Trophoblast cell (in vitro differentiated cells and primary cell): ENCODE results near the gene SUN2.

ENCODE experiments used
- DNase-seq, 2 donors: peaks; one replicate each; pipeline ENCODE4 v3.0.0-alpha.2; 2016
- H2AFZ ChIP-seq: 2 replicates; pipeline ENCODE4 v1.6.1; 2013; ENCODE audit warnings: low read length, moderate library complexity, mild to moderate bottlenecking; ENCODE audit not compliant: insufficient read depth, poor library complexity
- H2AK5ac ChIP-seq: 2 replicates; pipeline ENCODE4 v1.6.1; 2013; ENCODE audit warnings: mild to moderate bottlenecking, low read length
- H2BK120ac ChIP-seq: 2 replicates; pipeline ENCODE4 v1.6.1; 2013; ENCODE audit warnings: low read length, mild to moderate bottlenecking, moderate library complexity; ENCODE audit not compliant: insufficient read depth, poor library complexity
- H2BK12ac ChIP-seq: 2 replicates; pipeline ENCODE4 v1.6.1; 2013; ENCODE audit warnings: mild to moderate bottlenecking, low read length, moderate library complexity
- H2BK5ac ChIP-seq: 2 replicates; pipeline ENCODE4 v1.6.1; 2013; ENCODE audit warnings: low read length, low read depth, moderate library complexity, mild to moderate bottlenecking; ENCODE audit not compliant: poor library complexity
- H3K14ac ChIP-seq: 2 replicates; pipeline ENCODE4 v1.6.1; 2013; ENCODE audit warnings: mild to moderate bottlenecking, low read length
- H3K18ac ChIP-seq: 2 replicates; pipeline ENCODE4 v1.6.1; 2013; ENCODE audit warnings: mild to moderate bottlenecking, low read length
- H3K23ac ChIP-seq: 2 replicates; pipeline ENCODE4 v1.6.1; 2013; ENCODE audit warnings: low read length
- H3K27ac ChIP-seq: 2 replicates; pipeline ENCODE4 v1.5.1; 2013; ENCODE audit warnings: low read depth, mild to moderate bottlenecking, inconsistent platforms, low read length, moderate library complexity
- H3K27me3 ChIP-seq: 2 replicates; pipeline ENCODE4 v1.6.1; 2013; ENCODE audit warnings: inconsistent platforms, mild to moderate bottlenecking, low read length, moderate library complexity; ENCODE audit not compliant: insufficient read depth
- H3K36me3 ChIP-seq, 2 experiments: 1 replicate in 1 of 2; 2 replicates in 1 of 2; pipeline ENCODE4 v1.6.1; 2013; ENCODE audit warnings: low read length in 2 of 2, mild to moderate bottlenecking in 2 of 2, moderate library complexity in 1 of 2; ENCODE audit not compliant: insufficient read depth in 2 of 2, control insufficient read depth in 1 of 2
- H3K4ac ChIP-seq: 2 replicates; pipeline ENCODE4 v1.6.1; 2013; ENCODE audit warnings: low read depth, mild to moderate bottlenecking, low read length, moderate library complexity
- H3K4me1 ChIP-seq, 2 experiments: 1 replicate in 1 of 2; 2 replicates in 1 of 2; pipeline ENCODE4 v1.6.1; 2013; ENCODE audit warnings: low read length in 2 of 2, mild to moderate bottlenecking in 2 of 2, moderate library complexity in 1 of 2; ENCODE audit not compliant: insufficient read depth in 2 of 2, control insufficient read depth in 1 of 2
- H3K4me2 ChIP-seq: 2 replicates; pipeline ENCODE4 v1.6.1; 2013; ENCODE audit warnings: inconsistent platforms, mild to moderate bottlenecking, low read length, moderate library complexity
- H3K4me3 ChIP-seq: 2 replicates; pipeline ENCODE4 v1.5.1; 2013; ENCODE audit warnings: mild to moderate bottlenecking, low read depth, low read length, inconsistent platforms
- H3K79me1 ChIP-seq: one replicate; pipeline ENCODE4 v1.6.1; 2013; ENCODE audit warnings: low read length
- H3K79me2 ChIP-seq: 2 replicates; pipeline ENCODE4 v1.6.1; 2013; ENCODE audit warnings: low read length, mild to moderate bottlenecking; ENCODE audit not compliant: control insufficient read depth, insufficient read depth, poor library complexity
- H3K9ac ChIP-seq: 2 replicates; pipeline ENCODE4 v1.6.1; 2013; ENCODE audit warnings: mild to moderate bottlenecking, low read length
- H3K9me3 ChIP-seq: 2 replicates; pipeline ENCODE4 v1.6.1; 2013; ENCODE audit warnings: low read depth, mild to moderate bottlenecking, control low read depth, inconsistent platforms, low read length; ENCODE audit not compliant: insufficient read depth
- H4K12ac ChIP-seq: 2 replicates; pipeline ENCODE4 v1.6.1; 2013; ENCODE audit warnings: low read depth, mild to moderate bottlenecking, low read length, moderate library complexity
- H4K8ac ChIP-seq: 2 replicates; pipeline ENCODE4 v1.6.1; 2013; ENCODE audit warnings: low read depth, mild to moderate bottlenecking, low read length, moderate library complexity
- H4K91ac ChIP-seq: one replicate; pipeline ENCODE4 v1.6.1; 2013; ENCODE audit warnings: low read depth, mild to moderate bottlenecking, low read length, moderate library complexity
- WGBS: extraction: QIAGEN DNeasy Blood & Tissue Kit; methylation state at CpG from one replicate; pipeline ENCODE4 v1.1.7; 2013; ENCODE audit warnings: missing lambda C conversion rate; ENCODE audit not compliant: insufficient read length, insufficient coverage; ENCODE audit errors: extremely low coverage; 5-methylcytosine and 5-hydroxymethylcytosine counted together

Gene SUN2

GRCh38 chr22:38739300-38740055, 16.3 kb downstream of the SUN2 start:
- no peaks in the 10 kb centered on the region for H3K9me3 ChIP-seq
- no peak overlapping the region for H3K9ac ChIP-seq
- H4K12ac ChIP-seq, result no peak overlapping the region
- no peak overlapping the region for H3K23ac ChIP-seq
- no peak overlapping the region for H2AFZ ChIP-seq
- no peaks in the 10 kb centered on the region for H3K79me2 ChIP-seq
- H3K79me1 ChIP-seq, result no peaks in the 10 kb centered on the region
- H3K4me1 ChIP-seq, result no peaks in the 10 kb centered on the region
- no peak overlapping the region for H4K91ac ChIP-seq
- H3K18ac ChIP-seq, result no peak overlapping the region
- H3K27ac ChIP-seq, result no peak overlapping the region
- DNase-seq, result no peak
- no peak overlapping the region for H2BK120ac ChIP-seq
- H3K4me2 ChIP-seq, result no peak overlapping the region
- H3K27me3 ChIP-seq, result no peaks in the 10 kb centered on the region
- H3K14ac ChIP-seq, result no peak overlapping the region
- H3K36me3 ChIP-seq, result peaks cover 84 to 86% of the 10 kb centered on the region in 2 experiments
- H4K8ac ChIP-seq, result no peak overlapping the region
- no peak overlapping the region for H2BK5ac ChIP-seq
- no peak overlapping the region for H3K4me3 ChIP-seq
- H2BK12ac ChIP-seq, result no peak overlapping the region
- H2AK5ac ChIP-seq, result no peak overlapping the region
- no peak overlapping the region for H3K4ac ChIP-seq
- WGBS, result no CpG with 5 or more reads among the region's 20 CpGs

- Histone ChIP-seq H4K8ac (no peak overlapping the region), H3K14ac (no peak overlapping the region), H2BK120ac (no peak overlapping the region), H2AFZ (no peak overlapping the region), H3K36me3 (peaks cover 91 to 94% of the 10 kb centered on the region in 2 experiments), H3K18ac (no peak overlapping the region), H2AK5ac (no peak overlapping the region), H4K91ac (no peak overlapping the region), H3K4ac (no peak overlapping the region), H3K4me2 (no peak overlapping the region), H2BK12ac (no peak overlapping the region), H3K9me3 (no peaks in the 10 kb centered on the region), H3K9ac (no peak overlapping the region), H3K4me1 (no peaks in the 10 kb centered on the region), H4K12ac (no peak overlapping the region), H3K4me3 (no peak overlapping the region), H3K27me3 (no peaks in the 10 kb centered on the region), H3K27ac (no peak overlapping the region), H3K79me1 (no peaks in the 10 kb centered on the region), H2BK5ac (no peak overlapping the region), H3K79me2 (no peaks in the 10 kb centered on the region), H3K23ac (no peak overlapping the region)
- DNase-seq, result no peak
- no CpG with 5 or more reads among the region's 18 CpGs for WGBS
These were observed 17.2 kb downstream of the SUN2 start for GRCh38 chr22:38738475-38739070.

- no peaks in the 10 kb centered on the region for H3K4me1 ChIP-seq
- H2BK12ac ChIP-seq, result no peak overlapping the region
- H3K79me1 ChIP-seq, result no peaks in the 10 kb centered on the region
- H2BK5ac ChIP-seq, result no peak overlapping the region
- no peak overlapping the region for H2BK120ac ChIP-seq
- no peak overlapping the region for H3K18ac ChIP-seq
- H3K27ac ChIP-seq, result no peak overlapping the region
- no peak overlapping the region for H4K12ac ChIP-seq
- H2AK5ac ChIP-seq, result no peak overlapping the region
- no peaks in the 10 kb centered on the region for H3K27me3 ChIP-seq
- no peak overlapping the region for H3K14ac ChIP-seq
- peaks cover 92 to 95% of the 10 kb centered on the region in 2 experiments for H3K36me3 ChIP-seq
- H3K4me3 ChIP-seq, result no peak overlapping the region
- H3K79me2 ChIP-seq, result no peaks in the 10 kb centered on the region
- no peak overlapping the region for H4K8ac ChIP-seq
- H3K4me2 ChIP-seq, result no peak overlapping the region
- no CpG with 5 or more reads among the region's 21 CpGs for WGBS
- no peak overlapping the region for H3K4ac ChIP-seq
- no peak overlapping the region for H3K23ac ChIP-seq
- H3K9ac ChIP-seq, result no peak overlapping the region
- DNase-seq, result no peak
- H4K91ac ChIP-seq, result no peak overlapping the region
- no peaks in the 10 kb centered on the region for H3K9me3 ChIP-seq
- no peak overlapping the region for H2AFZ ChIP-seq
These were observed 18.3 kb downstream of the SUN2 start for GRCh38 chr22:38737302-38738060.

- Histone ChIP-seq H2BK5ac (no peak overlapping the region), H3K4me1 (no peaks in the 10 kb centered on the region)
These were observed 19.6 kb downstream of the SUN2 start for GRCh38 chr22:38736257-38736570.

More at GRCh38 chr22:38736257-38736570, 19.6 kb downstream of the SUN2 start:
- Histone ChIP-seq H4K12ac (no peak overlapping the region), H3K27ac (no peak overlapping the region), H4K8ac (no peak overlapping the region), H4K91ac (no peak overlapping the region), H3K4ac (no peak overlapping the region), H3K9ac (no peak overlapping the region), H3K9me3 (no peaks in the 10 kb centered on the region), H3K27me3 (no peaks in the 10 kb centered on the region), H2AK5ac (no peak overlapping the region), H3K18ac (no peak overlapping the region), H2AFZ (no peak overlapping the region), H3K4me3 (no peak overlapping the region), H2BK120ac (no peak overlapping the region), H3K14ac (no peak overlapping the region), H3K36me3 (peaks cover 93 to 96% of the 10 kb centered on the region in 2 experiments), H2BK12ac (no peak overlapping the region), H3K79me2 (no peaks in the 10 kb centered on the region), H3K4me2 (no peak overlapping the region), H3K23ac (no peak overlapping the region), H3K79me1 (no peaks in the 10 kb centered on the region)
- DNase-seq, result no peak
- WGBS, result no CpG with 5 or more reads among the region's 7 CpGs
